Epidermal melanocyte (primary cell): Measurements from ENCODE around the gene ACTR8.

Experiments used
- DNase-seq: peaks from one replicate; pipeline ENCODE4 v3.0.0; 2011; ENCODE audit warnings: low spot score; ENCODE audit not compliant: insufficient read length

The ACTR8 gene

GRCh38 chr3:53863145-53863544 lies 18.8 kb downstream of the ACTR8 start:
- DNase-seq = no peak

- no peak for DNase-seq
Observed at GRCh38 chr3:53862241-53862640, 19.7 kb downstream of the ACTR8 start.

GRCh38 chr3:53860196-53860595 lies 21.8 kb downstream of the ACTR8 start:
- no peak for DNase-seq

GRCh38 chr3:53859178-53859577 lies 22.8 kb downstream of the ACTR8 start:
- DNase-seq = no peak

GRCh38 chr3:53858096-53858741 lies 23.7 kb downstream of the ACTR8 start:
- no peak for DNase-seq

GRCh38 chr3:53856964-53857363 lies 25.0 kb downstream of the ACTR8 start:
- DNase-seq = no peak

GRCh38 chr3:53850895-53851294 lies 31.1 kb downstream of the ACTR8 start:
- no peak for DNase-seq

- no peak for DNase-seq
Observed at GRCh38 chr3:53849916-53850315, 32.0 kb downstream of the ACTR8 start.

- DNase-seq = no peak
Observed at GRCh38 chr3:53846851-53847155, 35.1 kb downstream of the ACTR8 start.

GRCh38 chr3:53846134-53846850 lies 35.7 kb downstream of the ACTR8 start, which contains the start of the genes CHDH and IL17RB:
Gene CHDH, minus strand, starts transcription at chr3:53846419. Its CDS starts 22,411 bp downstream, at chr3:53824008.
Gene IL17RB, plus strand, starts transcription at chr3:53846568. Its CDS starts 21 bp downstream, at chr3:53846589.
- DNase-seq = no peak

- no peak for DNase-seq
Observed at GRCh38 chr3:53845881-53846133, 36.1 kb downstream of the ACTR8 start.

- DNase-seq = no peak
Observed at GRCh38 chr3:53845103-53845880, 36.7 kb downstream of the ACTR8 start.

GRCh38 chr3:53844262-53845102 lies 37.5 kb downstream of the ACTR8 start:
- no peak for DNase-seq

GRCh38 chr3:53843195-53844177 lies 38.5 kb downstream of the ACTR8 start:
- no peak for DNase-seq

- no peak for DNase-seq
Observed at GRCh38 chr3:53842436-53843194, 39.3 kb downstream of the ACTR8 start.

- no peak for DNase-seq
Observed at GRCh38 chr3:53841296-53841695, 40.7 kb downstream of the ACTR8 start.

- DNase-seq = no peak
Observed at GRCh38 chr3:53837331-53837730, 44.6 kb downstream of the ACTR8 start.

- no peak for DNase-seq
Observed at GRCh38 chr3:53836084-53836872, 45.7 kb downstream of the ACTR8 start.

- no peak for DNase-seq
Observed at GRCh38 chr3:53835257-53835656, 46.7 kb downstream of the ACTR8 start.
